Purkinje cell (primary cell): ENCODE measurements around the gene RPL22. TPM values are rescaled to one million over a fixed set of nuclear protein-coding genes. Genes with fewer than 3 reads are reported as not detected.

Experiments
- polyA plus RNA-seq: library from polyadenylated mRNA; unstranded; fragments of >200 nt; fragmentation: Nextera tagmentation; gene quantifications from 2 replicates; pipeline ENCODE4 v1.2.1, GENCODE V29; 2014

RPL22 gene
- polyA plus RNA-seq: 167 and 173 TPM in 2 replicates

DNA sequence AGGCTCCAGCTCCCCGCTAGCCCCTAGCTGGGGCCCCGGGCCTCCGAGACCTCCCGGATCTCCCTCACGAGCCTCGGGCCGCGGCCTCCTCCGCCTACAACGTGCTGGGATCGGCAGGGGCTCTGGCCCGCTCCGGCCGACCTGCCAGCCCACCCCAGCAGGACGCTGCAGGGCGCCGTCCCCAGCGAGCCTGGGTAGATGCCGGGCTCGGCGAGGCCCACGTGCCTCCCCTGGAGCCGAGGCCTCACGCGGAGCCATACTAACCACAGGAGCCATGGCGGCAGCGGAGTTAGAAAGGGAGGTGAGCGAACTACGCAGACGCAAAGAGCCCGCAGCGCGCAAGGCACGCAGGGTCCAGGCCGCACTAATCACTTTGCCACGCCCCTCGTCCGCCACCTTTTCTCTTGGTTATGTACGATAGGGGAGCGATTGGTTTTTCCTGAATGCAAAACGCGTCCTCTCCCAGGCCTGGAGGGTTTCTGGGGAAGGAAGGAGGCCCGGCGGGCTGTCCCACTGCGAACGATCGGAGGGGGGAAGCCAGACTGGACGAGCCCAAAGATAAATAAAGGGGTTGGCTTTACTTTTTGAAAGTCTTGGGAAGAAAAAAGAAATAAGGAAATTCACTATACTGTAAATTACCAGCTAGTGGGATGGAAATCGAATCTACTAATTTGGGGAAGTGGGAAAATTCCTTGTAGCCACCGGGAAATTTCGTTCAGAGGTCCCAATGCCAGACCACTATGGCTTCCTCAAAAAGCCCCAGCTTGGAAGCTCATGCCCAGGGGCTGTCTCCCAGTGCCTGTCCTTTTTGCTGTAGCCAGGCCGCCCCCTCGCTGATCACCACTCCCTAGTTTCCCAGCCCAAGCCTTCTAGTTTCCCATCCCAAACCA, at the start of gene RPL22:
RPL22 (minus strand) TSS at position 298 of the 890 bp plus-strand sequence; CDS start at position 276, 22 bp downstream.

DNA sequence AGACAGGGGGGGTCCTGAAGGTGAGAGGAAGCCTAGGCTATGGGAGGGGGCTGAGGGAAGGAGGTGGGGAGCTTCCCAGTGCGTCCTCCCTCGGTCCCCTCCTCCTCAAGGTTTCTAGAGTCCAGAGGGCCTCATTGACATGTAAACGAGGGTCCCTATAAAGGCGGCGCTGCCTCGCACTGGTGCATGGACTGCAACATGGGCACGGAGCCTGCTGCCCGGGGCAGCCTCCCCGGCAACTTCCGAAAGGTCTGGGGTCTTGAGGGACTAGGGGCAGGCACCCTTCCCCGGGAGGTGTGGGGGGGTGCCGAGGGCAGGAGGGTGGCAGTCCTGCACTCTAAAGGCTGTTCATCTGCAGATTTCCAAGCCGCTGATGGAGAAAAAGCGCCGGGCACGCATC, 44.6 kb upstream of the RPL22 start, which contains the start of gene HES3:
HES3 (plus strand) TSS at position 187 of the 400 bp plus-strand sequence; CDS start at position 374, 187 bp downstream.

DNA sequence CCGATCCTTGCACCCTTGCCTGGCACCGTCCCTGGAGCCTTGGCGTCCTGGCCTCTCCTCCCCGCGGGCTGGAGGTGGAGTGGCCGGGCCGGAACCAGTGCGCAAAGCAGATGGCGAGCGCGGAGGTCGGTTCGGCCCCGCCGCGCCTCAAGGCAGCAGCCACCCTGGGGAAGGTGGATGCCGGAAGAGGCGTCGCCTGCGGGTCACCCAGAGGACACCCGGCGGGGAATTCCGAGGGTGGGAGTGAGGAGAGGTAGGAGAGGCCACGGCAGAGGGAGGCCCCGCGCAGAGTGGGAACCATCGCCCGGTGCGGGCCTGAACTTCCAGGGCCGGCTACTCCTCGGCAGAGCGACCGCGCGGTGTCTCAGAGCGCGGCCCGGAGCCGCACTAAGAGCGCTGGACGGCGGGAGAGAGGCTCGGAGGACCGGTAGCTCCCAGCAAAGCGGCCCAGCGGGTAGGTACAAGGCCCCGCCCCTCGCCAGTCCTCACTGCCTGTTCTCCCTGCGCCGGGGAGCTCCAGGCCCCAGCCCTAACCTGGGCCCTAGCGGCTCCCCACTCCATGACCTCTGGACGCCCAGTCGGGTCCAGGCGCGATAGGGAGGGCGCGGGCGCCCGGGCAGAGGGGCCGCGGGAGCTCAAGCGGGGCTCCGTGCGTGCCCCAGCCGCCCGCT, 6.6 kb upstream of the RPL22 start, which contains the start of gene RNF207:
RNF207 (plus strand) TSS at position 271 of the 671 bp plus-strand sequence. CDS start 417 bp downstream, outside the sequence.

DNA sequence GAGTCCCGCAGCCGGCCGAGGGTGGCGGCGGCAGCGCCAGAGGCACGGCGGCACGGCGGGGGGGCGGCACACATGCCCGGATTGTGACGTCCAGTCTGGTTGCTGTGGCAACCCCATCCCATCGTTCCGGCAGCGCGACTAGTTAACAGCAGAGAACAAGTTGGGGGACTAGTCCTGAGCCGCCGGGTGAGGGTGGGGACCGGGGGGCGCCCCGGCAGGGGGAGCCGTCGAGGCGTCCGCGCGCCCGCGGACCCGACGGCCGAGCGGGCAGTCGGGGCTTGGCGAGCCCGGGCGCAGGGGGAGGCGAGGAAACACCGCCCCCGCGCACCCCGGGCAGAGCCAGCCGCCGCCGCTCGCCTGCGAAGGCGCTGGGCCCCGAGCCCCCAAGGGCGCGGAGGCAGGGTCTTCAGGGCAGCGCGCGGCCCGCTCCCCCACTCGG, 19.1 kb downstream of the RPL22 start, which contains the start of gene CHD5:
CHD5 (minus strand) TSS at position 54 of the 439 bp plus-strand sequence. CDS start 298 bp downstream, outside the sequence.

Other genes with a start within 250 kb of the RPL22 start
- 0.48 and 1.2 TPM in 2 replicates for gene NPHP4, start 207.2 kb downstream of the RPL22 start, polyA plus RNA-seq
- 4.5 and 11.1 TPM in 2 replicates for gene KCNAB2, start 153.7 kb downstream of the RPL22 start, polyA plus RNA-seq
- gene CHD5, start 19.3 kb downstream of the RPL22 start, polyA plus RNA-seq: 0.55 and 8.3 TPM in 2 replicates
- gene RNF207, start 6.5 kb upstream of the RPL22 start, polyA plus RNA-seq: 3.3 and 6.0 TPM in 2 replicates
- 123 and 159 TPM in 2 replicates for gene ICMT, start 36.4 kb upstream of the RPL22 start, polyA plus RNA-seq
- not detected in 2 replicates for gene HES3, start 44.6 kb upstream of the RPL22 start, polyA plus RNA-seq
- not detected in 2 replicates for gene GPR153, start 61.5 kb upstream of the RPL22 start, polyA plus RNA-seq
- 153 and 161 TPM in 2 replicates for gene ACOT7, start 194.2 kb upstream of the RPL22 start, polyA plus RNA-seq
- gene HES2, start 220.3 kb upstream of the RPL22 start, polyA plus RNA-seq: not detected in 2 replicates
- 5.3 and 10.1 TPM in 2 replicates for gene ESPN, start 225.2 kb upstream of the RPL22 start, polyA plus RNA-seq